ENCODE data around the gene ZNF239.
"Not testable (repeated sequence)": the region's sequence is repeated elsewhere in the genome, so short reads cannot be mapped to it uniquely, and the experiment has no call there.

The ZNF239 gene

GRCh38 chr10:43601576-43601975, 27.2 kb upstream of the ZNF239 start:
- H3K9me3 ChIP-seq (ENCODE audit: control insufficient read depth, low read length); H3K4me1 ChIP-seq (ENCODE audit: control insufficient read depth, insufficient read depth, low read length, poor library complexity, severe bottlenecking); DNase-seq; H3K27me3 ChIP-seq (replicated peaks; ENCODE audit: control insufficient read depth, insufficient read depth, low read length, poor library complexity, severe bottlenecking); H3K4me3 ChIP-seq (ENCODE audit: insufficient read depth, low read depth, low read length, poor library complexity, severe bottlenecking); H3K36me3 ChIP-seq (ENCODE audit: control insufficient read depth, insufficient read depth, low read length); H3K27ac ChIP-seq (ENCODE audit: insufficient read depth, low read length, poor library complexity, severe bottlenecking): not testable (repeated sequence)

- Histone ChIP-seq H3K27ac (ENCODE audit: insufficient read depth, low read length, poor library complexity, severe bottlenecking) (no peak overlapping the region), H3K4me3 (ENCODE audit: insufficient read depth, low read depth, low read length, poor library complexity, severe bottlenecking) (no peak overlapping the region), H3K36me3 (ENCODE audit: control insufficient read depth, insufficient read depth, low read length) (no peaks in the 10 kb centered on the region), H3K4me1 (ENCODE audit: control insufficient read depth, insufficient read depth, low read length, poor library complexity, severe bottlenecking) (peaks cover 17% of the 10 kb centered on the region), H3K27me3 (replicated peaks; ENCODE audit: control insufficient read depth, insufficient read depth, low read length, poor library complexity, severe bottlenecking) (no peaks in the 10 kb centered on the region), H3K9me3 (ENCODE audit: control insufficient read depth, low read length) (no peaks in the 10 kb centered on the region)
- no peak for DNase-seq
These were observed 24.9 kb upstream of the ZNF239 start for GRCh38 chr10:43599333-43599732.

GRCh38 chr10:43598446-43598845, 24.0 kb upstream of the ZNF239 start:
- Histone ChIP-seq H3K27me3 (replicated peaks; ENCODE audit: control insufficient read depth, insufficient read depth, low read length, poor library complexity, severe bottlenecking) (no peaks in the 10 kb centered on the region), H3K4me3 (ENCODE audit: insufficient read depth, low read depth, low read length, poor library complexity, severe bottlenecking) (no peak overlapping the region)
- DNase-seq, result no peak

DNA sequence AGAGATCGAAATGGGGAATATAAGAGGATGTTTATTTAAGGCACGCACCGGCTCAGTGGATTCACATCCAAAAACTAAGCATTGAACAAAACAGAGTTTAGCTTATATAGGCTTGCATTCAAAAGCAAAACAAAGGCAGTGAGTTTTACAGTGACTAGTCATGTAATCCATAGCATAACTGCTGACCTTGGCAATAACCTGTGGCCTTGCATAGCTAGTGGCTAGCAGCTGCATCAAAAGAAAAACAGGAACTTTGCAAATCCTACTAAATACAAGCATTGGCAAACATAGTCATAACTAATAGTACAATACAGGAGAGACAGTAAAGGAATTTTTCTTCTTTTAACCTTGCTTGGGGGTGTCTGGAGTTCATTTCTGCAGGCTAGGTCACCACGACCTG, 22.1 kb upstream of the ZNF239 start:
- no peak overlapping the region for H3K27ac ChIP-seq (ENCODE audit: insufficient read depth, low read length, poor library complexity, severe bottlenecking)
- no peak overlapping the region for H3K4me3 ChIP-seq (ENCODE audit: insufficient read depth, low read depth, low read length, poor library complexity, severe bottlenecking)
- no peak for DNase-seq
- no peaks in the 10 kb centered on the region for H3K36me3 ChIP-seq (ENCODE audit: control insufficient read depth, insufficient read depth, low read length)
- peaks cover 17% of the 10 kb centered on the region for H3K4me1 ChIP-seq (ENCODE audit: control insufficient read depth, insufficient read depth, low read length, poor library complexity, severe bottlenecking)
- H3K27me3 ChIP-seq (replicated peaks; ENCODE audit: control insufficient read depth, insufficient read depth, low read length, poor library complexity, severe bottlenecking), result no peaks in the 10 kb centered on the region
- H3K9me3 ChIP-seq (ENCODE audit: control insufficient read depth, low read length), result no peaks in the 10 kb centered on the region

More at GRCh38 chr10:43598446-43598845, 24.0 kb upstream of the ZNF239 start:
- no peaks in the 10 kb centered on the region for H3K36me3 ChIP-seq (ENCODE audit: control insufficient read depth, insufficient read depth, low read length)
- no peaks in the 10 kb centered on the region for H3K9me3 ChIP-seq (ENCODE audit: control insufficient read depth, low read length)
- H3K27ac ChIP-seq (ENCODE audit: insufficient read depth, low read length, poor library complexity, severe bottlenecking), result no peak overlapping the region
- H3K4me1 ChIP-seq (ENCODE audit: control insufficient read depth, insufficient read depth, low read length, poor library complexity, severe bottlenecking), result peaks cover 17% of the 10 kb centered on the region

- H3K36me3 ChIP-seq (ENCODE audit: control insufficient read depth, insufficient read depth, low read length), result no peaks in the 10 kb centered on the region
- no peak for DNase-seq
- no peak overlapping the region for H3K27ac ChIP-seq (ENCODE audit: insufficient read depth, low read length, poor library complexity, severe bottlenecking)
- H3K4me1 ChIP-seq (ENCODE audit: control insufficient read depth, insufficient read depth, low read length, poor library complexity, severe bottlenecking), result peaks cover 17% of the 10 kb centered on the region
- peak overlapping the region; percentile 2 for H3K4me3 ChIP-seq (ENCODE audit: insufficient read depth, low read depth, low read length, poor library complexity, severe bottlenecking)
- H3K9me3 ChIP-seq (ENCODE audit: control insufficient read depth, low read length), result no peaks in the 10 kb centered on the region
- H3K27me3 ChIP-seq (replicated peaks; ENCODE audit: control insufficient read depth, insufficient read depth, low read length, poor library complexity, severe bottlenecking), result no peaks in the 10 kb centered on the region
These were observed 21.4 kb upstream of the ZNF239 start for GRCh38 chr10:43595739-43596298.

- Histone ChIP-seq H3K9me3 (ENCODE audit: control insufficient read depth, low read length) (no peaks in the 10 kb centered on the region), H3K4me1 (ENCODE audit: control insufficient read depth, insufficient read depth, low read length, poor library complexity, severe bottlenecking) (peaks cover 17% of the 10 kb centered on the region), H3K27ac (ENCODE audit: insufficient read depth, low read length, poor library complexity, severe bottlenecking) (peak overlapping the region; percentile 46), H3K27me3 (replicated peaks; ENCODE audit: control insufficient read depth, insufficient read depth, low read length, poor library complexity, severe bottlenecking) (no peaks in the 10 kb centered on the region), H3K4me3 (ENCODE audit: insufficient read depth, low read depth, low read length, poor library complexity, severe bottlenecking) (peak overlapping the region; percentile 59), H3K36me3 (ENCODE audit: control insufficient read depth, insufficient read depth, low read length) (no peaks in the 10 kb centered on the region)
- DNase-seq, result no peak
These were observed 20.7 kb upstream of the ZNF239 start for GRCh38 chr10:43594944-43595589.

- no peak for DNase-seq
- Histone ChIP-seq H3K9me3 (ENCODE audit: control insufficient read depth, low read length) (no peaks in the 10 kb centered on the region), H3K4me3 (ENCODE audit: insufficient read depth, low read depth, low read length, poor library complexity, severe bottlenecking) (no peak overlapping the region), H3K27me3 (replicated peaks; ENCODE audit: control insufficient read depth, insufficient read depth, low read length, poor library complexity, severe bottlenecking) (no peaks in the 10 kb centered on the region), H3K27ac (ENCODE audit: insufficient read depth, low read length, poor library complexity, severe bottlenecking) (no peak overlapping the region), H3K4me1 (ENCODE audit: control insufficient read depth, insufficient read depth, low read length, poor library complexity, severe bottlenecking) (peaks cover 17% of the 10 kb centered on the region), H3K36me3 (ENCODE audit: control insufficient read depth, insufficient read depth, low read length) (no peaks in the 10 kb centered on the region)
These were observed 17.0 kb upstream of the ZNF239 start for GRCh38 chr10:43591303-43591904.

- H3K27me3 ChIP-seq (replicated peaks; ENCODE audit: control insufficient read depth, insufficient read depth, low read length, poor library complexity, severe bottlenecking); H3K36me3 ChIP-seq (ENCODE audit: control insufficient read depth, insufficient read depth, low read length); H3K4me3 ChIP-seq (ENCODE audit: insufficient read depth, low read depth, low read length, poor library complexity, severe bottlenecking); H3K9me3 ChIP-seq (ENCODE audit: control insufficient read depth, low read length); H3K27ac ChIP-seq (ENCODE audit: insufficient read depth, low read length, poor library complexity, severe bottlenecking); DNase-seq; H3K4me1 ChIP-seq (ENCODE audit: control insufficient read depth, insufficient read depth, low read length, poor library complexity, severe bottlenecking): not testable (repeated sequence)
These were observed 12.3 kb upstream of the ZNF239 start for GRCh38 chr10:43586730-43587115.

DNA sequence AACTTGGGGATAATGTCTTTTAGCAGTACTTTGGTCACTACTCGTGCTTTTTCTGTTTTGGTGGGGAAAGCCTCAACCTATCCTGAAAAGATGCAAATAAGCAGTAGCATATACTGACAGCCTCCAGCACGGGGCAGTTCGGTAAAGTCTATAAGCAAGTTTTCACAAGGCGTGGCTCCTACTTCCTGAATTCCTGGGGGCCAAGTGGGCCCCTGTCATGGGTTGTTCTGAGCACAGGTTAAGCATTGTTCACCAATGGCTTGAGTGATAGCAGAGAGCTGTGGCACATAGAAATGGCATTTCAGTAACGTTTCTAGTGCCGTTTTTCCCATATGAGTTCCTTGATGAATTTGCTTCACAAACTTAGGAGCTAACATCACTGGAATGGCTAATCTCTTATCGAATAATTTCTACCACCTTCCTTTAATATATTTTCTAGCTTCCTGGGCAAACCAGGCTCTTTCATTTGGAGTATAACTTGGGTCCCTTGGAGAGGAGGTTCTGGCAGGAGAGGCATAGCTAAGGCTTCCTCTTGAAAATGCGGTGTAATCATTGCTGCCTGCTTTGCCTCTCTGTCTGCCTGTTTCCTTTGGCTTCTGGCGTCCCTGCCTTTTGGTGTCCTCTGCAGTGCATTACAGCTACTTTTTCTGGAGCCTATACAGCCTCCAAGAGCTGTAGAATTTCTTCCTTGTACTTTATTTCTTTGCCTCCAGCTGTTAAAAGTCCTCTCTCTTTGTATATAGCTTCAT, 11.7 kb upstream of the ZNF239 start:
- no peaks in the 10 kb centered on the region for H3K4me1 ChIP-seq (ENCODE audit: control insufficient read depth, insufficient read depth, low read length, poor library complexity, severe bottlenecking)
- no peaks in the 10 kb centered on the region for H3K27me3 ChIP-seq (replicated peaks; ENCODE audit: control insufficient read depth, insufficient read depth, low read length, poor library complexity, severe bottlenecking)
- H3K36me3 ChIP-seq (ENCODE audit: control insufficient read depth, insufficient read depth, low read length), result no peaks in the 10 kb centered on the region
- H3K27ac ChIP-seq (ENCODE audit: insufficient read depth, low read length, poor library complexity, severe bottlenecking), result no peak overlapping the region
- DNase-seq, result no peak
- H3K9me3 ChIP-seq (ENCODE audit: control insufficient read depth, low read length), result no peaks in the 10 kb centered on the region
- no peak overlapping the region for H3K4me3 ChIP-seq (ENCODE audit: insufficient read depth, low read depth, low read length, poor library complexity, severe bottlenecking)

- Histone ChIP-seq H3K9me3 (ENCODE audit: control insufficient read depth, low read length) (no peaks in the 10 kb centered on the region), H3K27ac (ENCODE audit: insufficient read depth, low read length, poor library complexity, severe bottlenecking) (no peak overlapping the region), H3K36me3 (ENCODE audit: control insufficient read depth, insufficient read depth, low read length) (no peaks in the 10 kb centered on the region), H3K4me3 (ENCODE audit: insufficient read depth, low read depth, low read length, poor library complexity, severe bottlenecking) (no peak overlapping the region), H3K27me3 (replicated peaks; ENCODE audit: control insufficient read depth, insufficient read depth, low read length, poor library complexity, severe bottlenecking) (no peaks in the 10 kb centered on the region), H3K4me1 (ENCODE audit: control insufficient read depth, insufficient read depth, low read length, poor library complexity, severe bottlenecking) (no peaks in the 10 kb centered on the region)
- DNase-seq, result no peak
These were observed 10.6 kb upstream of the ZNF239 start for GRCh38 chr10:43585046-43585445.

Data from effector memory CD4-positive, alpha-beta T cell (primary cell).